GM18951 (cell line): ENCODE data around the gene AMBRA1.

Experiments
- POLR2A ChIP-seq: IDR thresholded peaks from 4 replicates; pipeline ENCODE4 v1.6.1; 2011; ENCODE audit warnings: mild to moderate bottlenecking; ENCODE audit not compliant: insufficient read length, insufficient read depth; ENCODE audit errors: extremely low read depth
- in situ Hi-C: fragments of 300-500 bp; cut with MboI; formaldehyde crosslinking; loops from one replicate; pipeline ENCODE4 v1.12.0; 2022; ENCODE audit warnings: low sequenced_read_pairs, mixed read lengths, inconsistent platforms; ENCODE audit not compliant: unreplicated experiment

AMBRA1 gene

DNA sequence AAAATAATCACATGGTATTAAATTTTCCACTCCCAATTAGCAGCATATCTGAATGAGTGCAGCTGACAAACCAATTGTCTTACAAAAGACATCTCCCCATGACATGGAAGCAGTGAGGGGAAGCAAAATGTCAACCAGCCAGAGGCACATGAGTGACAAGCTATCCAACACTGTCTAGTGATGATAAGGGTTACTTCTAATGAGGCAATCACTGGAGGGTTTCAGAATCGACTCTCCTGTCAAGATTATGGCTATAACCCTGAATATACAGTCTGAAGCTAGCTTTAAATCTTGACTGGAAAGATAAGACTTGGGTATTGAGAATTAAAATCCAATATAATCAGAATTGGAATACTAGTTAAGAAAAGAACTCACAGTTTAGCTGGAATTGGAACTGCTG, 50.3 kb downstream of the AMBRA1 start:
- TF ChIP-seq POLR2A, result no peak
- in situ Hi-C loops, result no loop called here

- TF ChIP-seq POLR2A, result no peak
- in situ Hi-C loops, result no loop called here
Observed at GRCh38 chr11:46541593-46542371, 52.0 kb downstream of the AMBRA1 start.

DNA sequence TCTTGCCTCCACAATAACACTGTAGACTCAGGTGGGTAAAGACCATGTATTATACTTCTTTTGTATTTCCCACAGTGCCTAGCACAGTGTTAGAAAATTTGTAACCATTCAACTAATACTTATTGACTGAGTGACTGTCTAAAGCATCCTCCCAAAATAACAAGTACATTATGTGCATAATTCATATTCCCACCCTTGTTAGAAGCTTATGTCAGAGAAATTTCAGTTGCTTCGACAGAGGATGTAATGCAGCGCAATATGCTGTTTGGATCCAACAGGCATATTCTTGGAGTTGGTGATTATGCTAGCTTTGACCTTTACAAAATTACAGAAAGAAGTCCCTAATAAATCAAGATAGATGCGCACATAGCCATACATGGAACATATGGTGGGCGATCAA, 53.0 kb downstream of the AMBRA1 start:
- in situ Hi-C loops, result no loop called here
- no peak for TF ChIP-seq POLR2A

DNA sequence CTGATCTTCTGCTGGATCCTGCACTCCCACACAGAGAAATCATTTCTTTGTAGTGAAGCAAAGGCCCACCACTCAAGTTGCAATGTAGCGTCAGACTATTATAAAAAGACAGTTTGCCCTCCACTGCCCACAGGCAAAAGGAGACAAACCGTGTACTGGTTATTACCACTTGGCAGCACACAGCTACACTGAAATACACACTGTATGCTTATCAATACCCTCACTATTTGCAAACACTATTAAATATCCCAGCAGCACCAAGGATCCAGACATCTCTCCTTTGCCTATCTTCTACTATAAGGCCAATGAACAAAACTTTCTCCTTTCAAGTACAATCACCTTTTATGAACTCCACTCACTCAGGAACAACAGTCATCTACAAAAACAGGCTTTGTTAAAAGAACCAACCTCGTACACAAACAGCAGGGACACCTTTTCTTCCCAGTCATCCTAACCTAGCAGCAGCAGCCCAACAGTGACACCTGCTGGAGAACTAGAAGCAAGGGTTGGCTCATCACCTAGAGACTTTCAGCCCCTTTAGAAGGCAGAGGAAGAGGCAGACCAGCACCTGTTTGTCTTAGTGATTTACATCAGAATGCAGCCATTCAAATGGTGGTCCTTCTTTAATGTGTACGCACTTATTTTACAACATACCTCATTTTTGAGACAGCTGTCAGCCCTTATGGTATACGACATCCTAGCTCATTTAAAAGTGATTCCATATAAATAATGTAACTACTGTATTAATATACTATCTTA, 56.1 kb downstream of the AMBRA1 start:
- no peak for TF ChIP-seq POLR2A
- in situ Hi-C loops, result no loop called here

DNA sequence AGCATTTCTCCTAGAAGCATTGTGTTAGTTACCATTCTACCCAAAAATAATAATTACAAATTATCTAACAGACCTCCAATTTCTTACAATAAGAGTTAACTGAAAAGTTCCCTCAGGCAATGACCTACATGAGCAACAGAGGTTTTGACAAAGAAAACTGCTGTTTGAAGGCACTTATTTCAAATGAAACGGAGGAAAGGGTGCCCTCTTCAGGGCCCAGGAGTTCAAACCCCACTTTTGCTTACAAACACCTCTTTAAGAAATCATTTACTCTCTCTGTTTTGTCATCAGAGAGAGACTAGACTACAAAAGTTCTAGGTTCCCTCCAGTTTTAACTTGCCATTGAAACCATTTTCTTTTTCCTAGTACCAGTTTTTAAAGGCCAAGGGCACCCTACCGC, 56.7 kb downstream of the AMBRA1 start:
- in situ Hi-C loops, result no loop called here
- TF ChIP-seq POLR2A, result no peak

GRCh38 chr11:46535688-46536087, 58.1 kb downstream of the AMBRA1 start:
- in situ Hi-C loops, result no loop called here
- TF ChIP-seq POLR2A, result no peak

DNA sequence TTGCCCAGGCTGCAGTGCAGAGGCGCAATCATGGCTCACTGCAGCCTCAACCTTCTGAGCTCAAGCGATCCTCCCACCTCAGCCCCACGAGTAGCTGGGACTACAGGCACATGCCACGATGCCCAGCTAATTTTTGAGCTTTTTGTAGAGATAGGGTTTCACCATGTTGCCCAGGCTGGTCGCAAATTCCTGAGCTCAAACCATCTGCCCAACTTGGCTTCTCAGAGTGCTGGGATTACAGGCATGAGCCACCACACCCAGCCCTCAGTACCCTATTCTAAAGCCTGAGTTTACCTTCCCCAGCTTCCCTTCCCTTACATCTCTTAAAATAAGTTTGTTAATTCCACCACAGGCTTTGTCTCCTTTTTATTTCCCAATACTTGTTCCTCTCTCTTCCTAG, 59.1 kb downstream of the AMBRA1 start:
- no peak for TF ChIP-seq POLR2A
- in situ Hi-C loops, result no loop called here

GRCh38 chr11:46533396-46534100, 60.3 kb downstream of the AMBRA1 start:
- in situ Hi-C loops, result no loop called here
- TF ChIP-seq POLR2A, result no peak

DNA sequence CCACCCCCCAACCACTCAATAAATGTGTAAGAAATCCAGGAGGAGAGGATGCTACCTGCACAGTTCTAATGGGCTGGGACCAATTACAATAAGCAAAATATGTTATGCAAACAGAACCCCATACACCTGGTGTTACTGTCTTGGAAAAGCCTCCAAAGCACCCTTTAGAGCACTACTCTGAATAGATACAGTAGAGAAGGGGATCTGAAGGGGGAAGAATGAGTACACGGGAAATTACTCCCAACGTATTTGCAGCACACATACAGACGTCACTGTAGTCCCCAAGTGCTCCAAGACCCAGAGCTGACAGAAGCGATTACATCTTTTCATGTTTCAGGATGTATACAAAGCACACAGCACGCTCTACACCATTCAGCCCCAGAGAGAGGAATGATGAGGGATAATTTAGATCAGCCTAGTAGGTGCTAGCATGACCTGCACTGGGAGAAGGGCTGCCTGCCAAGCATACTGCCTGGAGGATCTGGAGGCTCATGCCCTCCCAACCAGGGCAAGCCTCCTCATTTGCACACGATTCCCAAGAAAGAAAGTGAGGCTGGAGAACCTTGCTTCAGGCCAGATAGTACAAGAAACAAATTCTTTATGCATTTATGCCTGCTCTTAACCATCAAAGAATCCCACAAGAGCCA, 63.8 kb downstream of the AMBRA1 start:
- in situ Hi-C loops, result no loop called here
- no peak for TF ChIP-seq POLR2A

DNA sequence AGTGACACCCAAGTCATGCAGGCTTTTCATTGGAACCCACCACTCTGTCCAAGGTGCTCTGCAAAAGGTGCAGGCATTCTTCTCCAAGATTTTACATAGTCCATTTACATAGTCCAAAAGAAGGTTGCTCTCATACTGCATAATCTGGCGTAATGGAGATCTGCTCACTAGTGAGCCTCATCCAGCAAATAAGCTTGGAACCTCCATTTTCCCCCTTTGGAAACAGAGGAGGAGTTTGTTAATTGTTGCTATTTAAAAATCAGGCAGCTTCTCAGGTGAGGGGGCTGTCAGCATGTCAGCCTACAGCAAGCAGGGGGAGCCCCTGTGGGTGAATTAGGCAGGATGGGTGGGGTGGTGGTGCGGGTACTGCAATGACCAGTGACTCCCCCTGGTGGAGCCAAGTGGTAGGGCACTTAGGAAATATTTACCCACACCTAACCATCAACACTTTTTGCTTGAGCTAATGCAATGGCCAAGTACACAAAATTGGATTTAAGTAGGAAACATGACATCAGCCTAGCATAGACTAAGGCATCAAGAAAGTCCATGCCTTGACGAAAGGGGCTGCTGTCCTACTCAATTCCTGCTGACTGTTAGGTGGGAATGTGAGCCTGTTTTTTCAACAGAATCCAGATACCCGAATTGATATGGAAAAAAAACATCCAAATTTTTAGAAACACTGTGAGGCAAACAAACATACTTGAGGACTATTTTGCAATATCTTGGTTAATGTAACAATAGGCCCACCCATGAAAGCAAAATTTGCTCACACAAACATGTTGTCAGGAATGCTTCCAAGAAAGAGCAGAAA, 64.5 kb downstream of the AMBRA1 start:
- no peak for TF ChIP-seq POLR2A
- in situ Hi-C loops, result no loop called here

GRCh38 chr11:46528445-46529094, 65.3 kb downstream of the AMBRA1 start:
- TF ChIP-seq POLR2A, result no peak
- in situ Hi-C loops, result no loop called here

GRCh38 chr11:46527591-46528130, 66.2 kb downstream of the AMBRA1 start:
- TF ChIP-seq POLR2A, result no peak
- in situ Hi-C loops, result no loop called here
